K562 (cell line): Measurements from ENCODE around the gene AQP11. TPM values are rescaled to one million over a fixed set of nuclear protein-coding genes. Genes with fewer than 3 reads are reported as not detected.

ENCODE experiments used
- ARNT ChIP-seq, 2 experiments: fragments of 450-650 bp; IDR thresholded peaks; 2 replicates each; pipeline ENCODE4 v1.6.1; 2016; ENCODE audit warnings: mild to moderate bottlenecking in 1 of 2
- ATF3 ChIP-seq, 2 experiments: fragments of 450-650 bp in 1 of 2; sonication (generic) in 1 of 2; formaldehyde crosslinking in 1 of 2; IDR thresholded peaks in 1 of 2; conservative IDR thresholded peaks in 1 of 2; 2 replicates each; pipeline versions ENCODE4 v1.6.1 to v1.8.1; 2016 to 2023; ENCODE audit warnings: mild to moderate bottlenecking in 2 of 2, moderate library complexity in 2 of 2, inconsistent platforms in 1 of 2, missing genetic modification reagents in 1 of 2
- CBX8 ChIP-seq: fragments of 200-600 bp; sonication (generic); IDR thresholded peaks from 2 replicates; pipeline ENCODE4 v1.6.1; 2012; ENCODE audit warnings: borderline replicate concordance, mixed run types, low read depth, mild to moderate bottlenecking, moderate library complexity, mixed read lengths, low read length, control low read depth, inconsistent platforms; ENCODE audit not compliant: poor library complexity, severe bottlenecking; ENCODE audit errors: extremely low read depth
- CEBPB ChIP-seq: fragments of 450-650 bp; IDR thresholded peaks from 2 replicates; pipeline ENCODE4 v1.6.1; 2016; ENCODE audit warnings: missing genetic modification characterization, missing compliant biosample characterization
- CHCHD3 ChIP-seq: fragments of 250-450 bp; sonication (Bioruptor Pico); IDR thresholded peaks from 2 replicates; pipeline ENCODE4 v2.1.2; 2022; ENCODE audit warnings: mild to moderate bottlenecking
- HNRNPK ChIP-seq: fragments of 200-400 bp; formaldehyde crosslinking; IDR thresholded peaks from one replicate; pipeline ENCODE4 v1.6.1; 2018; ENCODE audit warnings: mild to moderate bottlenecking, low read depth, low read length; ENCODE audit not compliant: poor library complexity, severe bottlenecking
- HOMEZ ChIP-seq: fragments of 250-450 bp; sonication (Bioruptor Pico); IDR thresholded peaks from 2 replicates; pipeline ENCODE4 v1.4.0; 2020; ENCODE audit warnings: mild to moderate bottlenecking, moderate library complexity
- KLF6 ChIP-seq: fragments of 250-450 bp; sonication (Bioruptor Pico); IDR thresholded peaks from 2 replicates; pipeline ENCODE4 v1.4.0; 2020; ENCODE audit warnings: mild to moderate bottlenecking, moderate library complexity, borderline replicate concordance
- MEIS2 ChIP-seq: fragments of 450-650 bp; IDR thresholded peaks from 2 replicates; pipeline ENCODE4 v1.6.1; 2014; ENCODE audit warnings: mild to moderate bottlenecking; ENCODE audit not compliant: partially characterized antibody
- NFE2L1 ChIP-seq: fragments of 450-650 bp; IDR thresholded peaks from 2 replicates; pipeline ENCODE4 v1.6.1; 2016; ENCODE audit warnings: missing genetic modification characterization, low read depth, mild to moderate bottlenecking, missing compliant biosample characterization, moderate library complexity, borderline replicate concordance
- POLR2H ChIP-seq: IDR thresholded peaks from 2 replicates; pipeline ENCODE4 v1.6.1; 2016; ENCODE audit warnings: missing genetic modification characterization, low read depth, mild to moderate bottlenecking, control low read depth, missing compliant biosample characterization, moderate library complexity
- POLR3G ChIP-seq: IDR thresholded peaks from 2 replicates; pipeline ENCODE4 v1.6.1; 2011; ENCODE audit not compliant: insufficient read length, insufficient replicate concordance; ENCODE audit errors: extremely low read depth
- RBM22 ChIP-seq: fragments of 200-400 bp; formaldehyde crosslinking; IDR thresholded peaks from 2 replicates; pipeline ENCODE4 v1.6.1; 2018; ENCODE audit warnings: low read length, low read depth; ENCODE audit not compliant: poor library complexity, severe bottlenecking
- RHOXF2B ChIP-seq: fragments of 250-450 bp; sonication (Bioruptor Pico); conservative IDR thresholded peaks from 2 replicates; pipeline ENCODE4 v1.5.1; 2021
- SMAD2 ChIP-seq: fragments of 150-350 bp; IDR thresholded peaks from 2 replicates; pipeline ENCODE4 v1.6.1; 2014; ENCODE audit warnings: low read depth, mild to moderate bottlenecking, low read length
- STAG1 ChIP-seq: sonication (generic); formaldehyde crosslinking; IDR thresholded peaks from 2 replicates; pipeline ENCODE4 v1.5.0; 2020; ENCODE audit warnings: missing genetic modification reagents, borderline replicate concordance
- TCF7 ChIP-seq: sonication (generic); IDR thresholded peaks from 2 replicates; pipeline ENCODE4 v1.6.1; 2016; ENCODE audit warnings: antibody characterized with exemption, borderline replicate concordance
- TSC22D4 ChIP-seq: fragments of 450-650 bp; IDR thresholded peaks from 2 replicates; pipeline ENCODE4 v1.6.1; 2016; ENCODE audit warnings: missing genetic modification characterization, missing biosample characterization, control low read depth
- U2AF1 ChIP-seq: fragments of 200-400 bp; formaldehyde crosslinking; optimal IDR thresholded peaks from 2 replicates; pipeline ENCODE3; 2017; ENCODE audit warnings: mild to moderate bottlenecking, low read depth, low read length, moderate library complexity
- XRCC4 ChIP-seq: IDR thresholded peaks from one replicate; pipeline ENCODE4 v1.6.1; 2011; ENCODE audit not compliant: insufficient read depth, insufficient read length; ENCODE audit errors: extremely low read depth
- ZEB2 ChIP-seq: fragments of 450-650 bp; IDR thresholded peaks from 2 replicates; pipeline ENCODE4 v1.6.1; 2016
- ZNF134 ChIP-seq: fragments of 250-450 bp; sonication (Bioruptor Pico); conservative IDR thresholded peaks from 2 replicates; pipeline ENCODE4 v1.4.0; 2020
- ZNF277 ChIP-seq: fragments of 250-450 bp; sonication (Bioruptor Pico); IDR thresholded peaks from 2 replicates; pipeline ENCODE4 v1.8.0; 2022; ENCODE audit warnings: inconsistent platforms, mild to moderate bottlenecking, moderate library complexity, borderline replicate concordance
- ZNF282 ChIP-seq: sonication (generic); formaldehyde crosslinking; IDR thresholded peaks from 2 replicates; pipeline ENCODE4 v1.8.1; 2023; ENCODE audit warnings: missing genetic modification reagents
- ZNF444 ChIP-seq: fragments of 250-450 bp; sonication (Bioruptor Pico); IDR thresholded peaks from 2 replicates; pipeline ENCODE4 v1.4.0; 2020; ENCODE audit warnings: mild to moderate bottlenecking, moderate library complexity
- polyA plus RNA-seq, 8 experiments: library from polyadenylated mRNA; depleted of rRNA in 4 of 8; stranded (reverse) in 5 of 8; unstranded in 3 of 8; fragments of >200 nt; fragmentation: Nextera tagmentation in 2 of 8; fragmentation: Illumina TruSeq in 1 of 8; extraction: Ambion mirVana in 2 of 8; extraction: Trizol in 1 of 8; gene quantifications; 2 replicates each; pipeline versions ENCODE4 v1.2.1 to v1.2.3, GENCODE V29; 2011 to 2014; ENCODE audit warnings: inconsistent platforms in 1 of 8, missing spikeins in 1 of 8
- total RNA-seq, 7 experiments: library from RNA; depleted of rRNA in 6 of 7; stranded (reverse); fragments of >200 nt in 6 of 7; fragmentation: Illumina TruSeq in 2 of 7; extraction: Trizol in 2 of 7; gene quantifications; 2 replicates each; pipeline versions ENCODE4 v1.2.1 to v1.2.3, GENCODE V29; 2011 to 2021; ENCODE audit warnings: low replicate concordance in 1 of 7

AQP11 gene
- total and polyA plus RNA-seq, 9 of the 15 experiments (the other 6 are each of a cell fraction or from before 2014, with no cell fraction given), result 0.09 to 1.0 (median 0.36) TPM

GRCh38 chr11:77637345-77638165 lies 47.8 kb downstream of the AQP11 start, which contains the start of gene CLNS1A (continued):
- TF ChIP-seq HOMEZ (CRISPR knock-in tag) (no peak), U2AF1 (no peak), NFE2L1 (tag) (no peak), RHOXF2B (CRISPR knock-in tag) (no peak), ZNF134 (CRISPR knock-in tag) (0 out of 2 replicates have a peak, but pooled peaks have one; percentile 31), POLR3G (no peak), MEIS2 (no peak), STAG1 (CRISPR knock-in tag) (no peak), ARNT (IDR thresholded peaks at IDR 0.05) (peak; percentile 30 to 85; a peak in 3 of 4 replicates), TSC22D4 (tag) (no peak), ZEB2 (no peak), HNRNPK (no peak), SMAD2 (no peak), ZNF277 (CRISPR knock-in tag) (no peak), POLR2H (tag) (peak; percentile 91), CHCHD3 (CRISPR knock-in tag) (no peak), KLF6 (CRISPR knock-in tag) (no peak), ZNF444 (no peak), XRCC4 (no peak), RBM22 (no peak), CBX8 (no peak), ZNF282 (CRISPR knock-in tag) (no peak), CEBPB (tag) (no peak), TCF7 (0 out of 2 replicates have a peak, but pooled peaks have one; percentile 37), ATF3 (IDR thresholded peaks at IDR 0.05) (no peak), ATF3 (CRISPR knock-in tag; conservative IDR thresholded peaks at IDR 0.05) (peak; percentile 35; the same call in 1 of the 2 replicates)
